NCI-H345 treated with DMSO at 0.1 percent for 48 hours (cell line): ENCODE results near the gene CEBPZOS.

ENCODE experiments used
- DNase-seq: peaks from one replicate; lab custom pipeline; 2025; ENCODE audit not compliant: unreplicated experiment; lab: John Stamatoyannopoulos, UW

The CEBPZOS gene

GRCh38 chr2:37231241-37232130, 35.2 kb downstream of the CEBPZOS start, which contains the start of the genes CEBPZ and NDUFAF7:
CEBPZ (minus strand) TSS chr2:37231596; CDS start chr2:37231567, 29 bp downstream.
NDUFAF7 (plus strand) TSS chr2:37231658; CDS start chr2:37231706, 48 bp downstream.
- DNase-seq = peak; percentile 86

- no peak for DNase-seq
Observed at GRCh38 chr2:37232131-37232933, 36.0 kb downstream of the CEBPZOS start.

- no peak for DNase-seq
Observed at GRCh38 chr2:37243435-37243834, 47.1 kb downstream of the CEBPZOS start.

GRCh38 chr2:37244017-37244416, 47.7 kb downstream of the CEBPZOS start:
- no peak for DNase-seq

GRCh38 chr2:37244755-37245154, 48.5 kb downstream of the CEBPZOS start:
- DNase-seq = no peak

GRCh38 chr2:37246205-37246604, 49.9 kb downstream of the CEBPZOS start:
- no peak for DNase-seq

- DNase-seq = no peak
Observed at GRCh38 chr2:37250869-37251740, 54.8 kb downstream of the CEBPZOS start.
